Chondrocyte (in vitro differentiated cells): ENCODE measurements around the gene TSPAN7. TPM values are rescaled to one million over a fixed set of nuclear protein-coding genes. Genes with fewer than 3 reads are reported as not detected.
A peak's percentile ranks its signal among the peaks of the same experiment; 100 is the strongest.

Experiments
- DNase-seq: peaks from one replicate; pipeline ENCODE4 v3.0.0; 2021; ENCODE audit warnings: mixed read lengths, low spot score
- H3K27ac Mint-ChIP-seq: one replicate; pipeline ENCODE4 v1.8.0; 2021; ENCODE audit warnings: mild to moderate bottlenecking, moderate library complexity, mixed read lengths; ENCODE audit not compliant: unreplicated experiment
- H3K27me3 Mint-ChIP-seq: 2 replicates; pipeline ENCODE4 v1.8.0; 2021; ENCODE audit warnings: low read depth, mixed read lengths
- H3K36me3 Mint-ChIP-seq: 2 replicates; pipeline ENCODE4 v1.8.0; 2021; ENCODE audit warnings: low read depth, mixed read lengths
- H3K4me1 Mint-ChIP-seq: 2 replicates; pipeline ENCODE4 v1.8.0; 2021; ENCODE audit warnings: low read depth, mild to moderate bottlenecking, mixed read lengths
- H3K4me3 Mint-ChIP-seq: one replicate; pipeline ENCODE4 v1.8.0; 2021; ENCODE audit warnings: mild to moderate bottlenecking, moderate library complexity, mixed read lengths; ENCODE audit not compliant: unreplicated experiment
- H3K9me3 Mint-ChIP-seq: 2 replicates; pipeline ENCODE4 v1.8.0; 2021; ENCODE audit warnings: low read depth, mixed read lengths
- CTCF ChIP-seq: fragments of 200-600 bp; sonication (generic); IDR thresholded peaks from 2 replicates; pipeline ENCODE4 v1.5.0; 2021; ENCODE audit warnings: antibody characterized with exemption, mild to moderate bottlenecking, moderate library complexity
- long read RNA-seq: library from polyadenylated mRNA; stranded (forward); transcript quantifications from one replicate; pipeline ENCODE4 v2.0.0, GENCODE V29; 2021
- total RNA-seq: library from RNA; stranded (reverse); gene quantifications from 3 replicates; pipeline ENCODE4 v1.2.1, GENCODE V29; 2021

The TSPAN7 gene
- 0.56 TPM in 1 of 3 replicates, not detected in the others for total RNA-seq
- long read RNA-seq = 0 reads

DNA sequence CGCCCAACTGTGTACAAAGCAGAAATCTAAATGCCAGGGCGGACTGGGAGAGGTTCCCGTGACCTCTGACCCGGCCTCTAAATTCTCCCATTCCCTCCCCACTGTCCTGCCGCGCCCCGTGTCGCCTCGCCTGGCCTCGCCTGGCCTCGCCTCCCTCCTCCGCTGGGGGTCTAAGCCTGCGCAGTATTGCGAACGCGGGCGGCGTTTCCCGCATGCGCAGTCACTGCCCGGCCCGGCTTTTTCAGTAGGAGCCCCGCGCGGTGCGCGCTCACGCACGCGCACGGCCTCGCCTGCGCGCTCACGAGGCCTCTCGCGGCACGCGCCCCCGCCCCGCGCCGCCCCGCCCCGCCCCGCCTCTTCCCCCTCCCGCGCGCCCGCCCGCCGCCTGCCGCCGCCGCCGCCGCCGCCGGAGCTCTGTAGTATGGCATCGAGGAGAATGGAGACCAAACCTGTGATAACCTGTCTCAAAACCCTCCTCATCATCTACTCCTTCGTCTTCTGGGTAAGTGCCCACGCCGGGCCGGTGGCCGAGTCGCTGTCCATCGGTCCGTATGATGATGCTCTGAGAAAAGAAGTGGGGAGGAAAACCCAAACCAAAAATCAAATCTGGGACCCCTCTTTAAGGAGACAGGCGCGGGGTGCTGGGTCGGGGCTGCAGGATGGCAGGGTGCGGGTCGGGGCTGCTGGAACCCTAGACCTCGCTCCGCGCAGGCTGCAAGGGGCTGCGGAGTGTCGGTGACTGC lies at the start of gene TSPAN7:
Gene TSPAN7, plus strand, starts transcription at position 417 of the 743 bp plus-strand sequence. Its CDS starts 5 bp downstream, at position 422.
- TF ChIP-seq CTCF = no peak
- Mint-ChIP-seq H3K27me3 (peaks cover 4% of the 10 kb centered on the region), H3K27ac (no peak within 1 kb of the TSS), H3K9me3 (peaks cover 3% of the 10 kb centered on the region), H3K36me3 (no peaks in the 10 kb centered on the region), H3K4me1 (peaks cover 7% of the 10 kb centered on the region), H3K4me3 (peak within 1 kb of the TSS; percentile 76)
- DNase-seq = peak; percentile 75

DNA sequence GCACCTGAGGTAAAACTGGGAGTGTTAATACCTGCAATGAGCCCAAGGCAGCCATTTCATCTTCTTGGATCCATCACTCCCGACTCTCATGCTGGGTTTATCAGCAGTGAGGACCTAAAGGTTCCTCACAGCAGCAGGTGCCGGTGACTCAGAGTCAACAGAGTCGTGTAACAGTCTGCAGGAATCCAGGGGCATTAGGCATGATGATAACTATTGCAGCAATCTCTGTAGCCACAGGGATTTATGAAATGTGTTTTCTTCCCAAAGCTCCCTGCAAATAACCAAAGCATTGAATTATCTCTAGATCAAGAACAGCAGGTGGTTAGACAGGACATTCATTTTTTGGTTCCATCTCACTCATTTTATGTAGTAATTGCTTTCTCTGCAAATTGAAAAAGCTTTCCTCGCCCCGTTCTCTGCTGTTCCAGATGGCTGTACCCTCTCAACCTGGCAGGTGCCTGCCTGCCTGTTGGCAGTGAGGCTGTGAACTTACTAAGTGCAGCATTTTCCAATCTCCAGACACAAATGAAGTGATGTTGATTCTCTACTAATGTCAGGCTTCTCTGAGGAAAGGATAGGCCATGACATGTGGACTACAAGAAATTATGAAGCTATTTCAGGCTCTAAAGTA lies 48.1 kb upstream of the TSPAN7 start:
- TF ChIP-seq CTCF = no peak
- Mint-ChIP-seq H3K27me3 (no peaks in the 10 kb centered on the region), H3K9me3 (peaks cover 6% of the 10 kb centered on the region), H3K36me3 (no peaks in the 10 kb centered on the region), H3K4me1 (no peaks in the 10 kb centered on the region), H3K4me3 (no peak overlapping the region), H3K27ac (no peak overlapping the region)
- no peak for DNase-seq

GRCh38 chrX:38514016-38514854 lies 47.1 kb upstream of the TSPAN7 start:
- Mint-ChIP-seq H3K27ac (no peak overlapping the region), H3K27me3 (no peaks in the 10 kb centered on the region), H3K9me3 (peaks cover 5% of the 10 kb centered on the region), H3K36me3 (no peaks in the 10 kb centered on the region), H3K4me1 (no peaks in the 10 kb centered on the region), H3K4me3 (no peak overlapping the region)
- no peak for DNase-seq
- TF ChIP-seq CTCF = no peak

DNA sequence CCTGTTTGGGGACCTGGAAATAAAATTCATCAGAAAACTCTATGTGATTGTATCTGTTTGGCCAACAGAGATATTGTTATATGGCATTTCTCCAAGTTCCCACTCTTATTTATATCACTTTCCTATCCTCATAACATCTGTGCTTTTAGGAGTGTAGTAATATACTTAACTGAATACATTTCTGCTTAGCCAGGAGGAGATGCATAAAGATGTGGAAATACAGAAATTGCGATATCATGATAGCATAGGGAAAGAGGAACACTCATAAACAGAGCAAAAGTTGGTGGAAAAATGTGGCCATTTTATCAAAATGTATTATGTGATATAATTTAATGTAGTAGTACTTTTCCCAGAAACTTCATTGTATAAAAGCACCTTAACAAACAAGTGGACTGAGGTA lies 46.1 kb upstream of the TSPAN7 start:
- H3K4me1 Mint-ChIP-seq = no peaks in the 10 kb centered on the region
- no peak for TF ChIP-seq CTCF
- no peak overlapping the region for H3K4me3 Mint-ChIP-seq
- H3K36me3 Mint-ChIP-seq = no peaks in the 10 kb centered on the region
- no peaks in the 10 kb centered on the region for H3K9me3 Mint-ChIP-seq
- no peak for DNase-seq
- H3K27me3 Mint-ChIP-seq = no peaks in the 10 kb centered on the region
- H3K27ac Mint-ChIP-seq = no peak overlapping the region

GRCh38 chrX:38516196-38516774 lies 45.1 kb upstream of the TSPAN7 start:
- no peak overlapping the region for H3K27ac Mint-ChIP-seq
- H3K36me3 Mint-ChIP-seq = no peaks in the 10 kb centered on the region
- TF ChIP-seq CTCF = no peak
- no peak for DNase-seq
- no peaks in the 10 kb centered on the region for H3K4me1 Mint-ChIP-seq
- no peak overlapping the region for H3K4me3 Mint-ChIP-seq
- no peaks in the 10 kb centered on the region for H3K27me3 Mint-ChIP-seq
- H3K9me3 Mint-ChIP-seq = peaks cover 4% of the 10 kb centered on the region
